GM12872 (cell line): ENCODE measurements around the gene HAPLN1.
A peak's percentile ranks its signal among the peaks of the same experiment; 100 is the strongest.

Source experiments
- TF ChIP-seq, protein P1 (sequence below): IDR thresholded peaks from 3 replicates; pipeline ENCODE4 v1.5.1; 2011; ENCODE audit warnings: low read depth, mild to moderate bottlenecking, low read length, moderate library complexity; ENCODE audit not compliant: insufficient read depth

The HAPLN1 gene

DNA sequence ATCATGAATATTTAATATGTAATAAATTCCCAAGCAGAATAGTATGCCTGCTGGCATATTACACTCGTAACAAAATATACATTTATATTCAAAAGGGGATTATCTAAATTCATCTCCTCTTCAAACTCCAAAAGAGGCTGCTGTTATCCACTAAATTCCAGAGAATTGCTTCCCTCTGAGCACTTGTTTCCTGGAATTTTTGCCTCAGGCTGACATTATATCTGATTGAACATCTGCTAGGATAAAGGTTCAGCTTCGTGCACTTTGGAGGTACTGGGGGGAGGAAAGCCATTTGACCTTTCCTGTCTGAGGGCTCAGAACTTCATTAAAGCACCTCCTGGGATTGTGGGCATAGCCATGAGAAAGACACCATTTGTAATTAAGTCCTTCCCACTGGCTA lies 4.3 kb upstream of the HAPLN1 start:
- TF ChIP-seq, protein P1, sequence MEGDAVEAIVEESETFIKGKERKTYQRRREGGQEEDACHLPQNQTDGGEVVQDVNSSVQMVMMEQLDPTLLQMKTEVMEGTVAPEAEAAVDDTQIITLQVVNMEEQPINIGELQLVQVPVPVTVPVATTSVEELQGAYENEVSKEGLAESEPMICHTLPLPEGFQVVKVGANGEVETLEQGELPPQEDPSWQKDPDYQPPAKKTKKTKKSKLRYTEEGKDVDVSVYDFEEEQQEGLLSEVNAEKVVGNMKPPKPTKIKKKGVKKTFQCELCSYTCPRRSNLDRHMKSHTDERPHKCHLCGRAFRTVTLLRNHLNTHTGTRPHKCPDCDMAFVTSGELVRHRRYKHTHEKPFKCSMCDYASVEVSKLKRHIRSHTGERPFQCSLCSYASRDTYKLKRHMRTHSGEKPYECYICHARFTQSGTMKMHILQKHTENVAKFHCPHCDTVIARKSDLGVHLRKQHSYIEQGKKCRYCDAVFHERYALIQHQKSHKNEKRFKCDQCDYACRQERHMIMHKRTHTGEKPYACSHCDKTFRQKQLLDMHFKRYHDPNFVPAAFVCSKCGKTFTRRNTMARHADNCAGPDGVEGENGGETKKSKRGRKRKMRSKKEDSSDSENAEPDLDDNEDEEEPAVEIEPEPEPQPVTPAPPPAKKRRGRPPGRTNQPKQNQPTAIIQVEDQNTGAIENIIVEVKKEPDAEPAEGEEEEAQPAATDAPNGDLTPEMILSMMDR: no peak

DNA sequence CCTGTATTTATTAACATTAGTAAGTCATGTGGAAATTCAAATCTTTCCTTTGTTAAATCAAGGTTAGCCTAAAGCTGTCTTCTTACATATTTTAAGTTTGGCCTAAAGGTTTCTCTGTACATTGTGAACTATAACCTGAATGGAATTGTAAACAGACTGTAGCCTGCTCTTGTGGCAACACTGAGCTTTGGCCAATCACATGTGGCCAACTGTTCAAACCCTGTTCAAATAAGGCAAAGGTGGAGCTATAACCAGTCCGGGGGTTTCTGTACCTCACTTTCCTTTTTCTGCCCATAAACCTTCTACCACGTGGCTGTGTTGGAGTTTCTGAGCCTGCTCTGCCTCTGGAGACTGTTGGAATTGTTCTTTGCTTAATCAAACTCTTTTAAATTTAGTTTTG lies 3.3 kb upstream of the HAPLN1 start:
- TF ChIP-seq, protein P1: no peak

DNA sequence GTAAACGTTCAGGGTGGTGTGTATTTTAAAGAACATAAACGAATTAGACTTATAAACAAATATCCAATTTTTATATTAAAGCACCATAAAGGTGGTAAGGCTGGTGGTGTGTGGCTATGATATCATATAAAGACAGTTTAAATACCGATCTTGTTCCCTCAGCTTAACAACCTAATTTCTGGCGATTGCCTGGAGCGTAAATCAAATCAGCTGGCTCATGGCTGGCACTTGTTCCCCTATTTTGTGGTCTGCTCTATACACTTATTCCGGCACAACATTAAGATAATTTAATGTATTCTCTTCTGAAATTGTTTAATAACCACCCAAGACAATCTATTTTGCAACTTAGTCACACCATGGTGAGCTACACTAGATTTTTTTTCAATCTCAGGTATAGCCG lies 2.4 kb upstream of the HAPLN1 start:
- TF ChIP-seq, protein P1: no peak

DNA sequence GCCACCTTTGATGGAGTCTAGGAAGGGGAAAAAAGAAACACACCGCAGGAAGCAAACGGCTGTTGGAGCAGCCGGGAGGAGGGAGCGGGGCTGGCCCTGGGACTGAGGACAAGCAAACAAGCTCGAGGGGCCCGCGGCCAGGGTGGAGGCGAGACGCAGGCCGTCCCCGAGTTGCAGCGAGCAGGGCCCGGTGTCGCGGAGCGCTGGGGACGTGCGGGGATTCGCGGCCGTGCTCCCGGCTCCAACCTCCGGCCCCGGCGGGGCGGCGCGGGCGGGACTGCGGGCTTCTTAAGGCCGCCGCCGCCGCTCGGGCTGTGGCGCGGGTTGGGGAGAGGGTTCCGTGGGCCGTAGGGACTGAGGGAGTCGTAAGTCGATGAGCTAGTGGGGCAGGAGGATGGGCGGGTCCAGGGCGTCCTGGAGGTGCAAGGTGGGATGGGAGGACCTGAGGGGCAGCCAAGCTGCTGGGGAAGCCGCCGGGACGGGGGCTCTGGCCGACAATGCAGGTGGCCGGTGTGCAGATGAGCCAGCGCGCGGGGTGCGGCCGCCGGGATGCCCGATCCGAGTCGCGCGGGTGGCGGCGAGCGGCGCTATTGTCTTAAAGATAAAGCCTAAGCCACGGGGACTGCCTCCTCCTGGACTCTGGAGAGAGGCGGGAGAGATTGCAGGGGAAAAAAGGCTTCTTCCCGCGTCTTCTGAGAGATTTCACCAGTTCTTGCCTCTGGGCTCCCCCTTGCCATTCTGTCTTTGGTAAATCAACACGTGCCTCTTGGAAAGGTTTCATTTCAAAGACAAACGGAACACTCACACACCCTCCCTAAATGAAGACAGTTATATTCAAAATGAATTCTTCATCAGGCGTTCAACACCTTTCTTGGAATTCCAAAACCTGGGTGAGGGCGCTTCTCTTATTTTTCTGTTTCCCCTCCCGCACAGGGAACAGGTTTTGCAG lies 1.6 kb upstream of the HAPLN1 start:
- TF ChIP-seq, protein P1: 0 out of 3 replicates have a peak, but pooled peaks have one; percentile 6

DNA sequence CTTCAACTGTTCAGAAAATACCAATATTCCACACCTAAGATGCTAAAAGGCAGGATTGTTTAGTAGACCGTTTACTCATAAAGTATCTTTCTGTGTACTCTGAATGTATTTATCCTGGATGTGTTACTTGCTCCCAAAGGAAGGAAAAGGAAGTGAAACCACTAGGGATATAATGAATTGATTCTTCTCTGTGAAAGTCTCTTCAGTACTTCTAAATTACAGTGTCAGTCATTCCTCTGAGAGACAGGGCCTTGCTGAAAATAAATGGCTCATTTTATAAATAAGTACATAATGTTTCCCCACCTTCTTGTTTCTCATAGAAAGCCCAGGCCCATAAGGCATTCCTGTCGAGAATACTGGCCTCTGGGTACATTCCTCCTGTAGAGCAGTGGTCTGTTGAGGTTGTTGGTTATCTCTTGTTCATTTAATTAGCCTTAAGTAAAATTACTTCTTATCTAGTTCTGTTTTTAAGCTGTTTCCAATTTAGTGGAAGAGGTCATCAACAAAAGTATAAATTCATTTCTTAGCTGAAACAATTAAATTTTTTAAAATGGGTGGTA lies 1.6 kb downstream of the HAPLN1 start:
- TF ChIP-seq, protein P1: no peak

DNA sequence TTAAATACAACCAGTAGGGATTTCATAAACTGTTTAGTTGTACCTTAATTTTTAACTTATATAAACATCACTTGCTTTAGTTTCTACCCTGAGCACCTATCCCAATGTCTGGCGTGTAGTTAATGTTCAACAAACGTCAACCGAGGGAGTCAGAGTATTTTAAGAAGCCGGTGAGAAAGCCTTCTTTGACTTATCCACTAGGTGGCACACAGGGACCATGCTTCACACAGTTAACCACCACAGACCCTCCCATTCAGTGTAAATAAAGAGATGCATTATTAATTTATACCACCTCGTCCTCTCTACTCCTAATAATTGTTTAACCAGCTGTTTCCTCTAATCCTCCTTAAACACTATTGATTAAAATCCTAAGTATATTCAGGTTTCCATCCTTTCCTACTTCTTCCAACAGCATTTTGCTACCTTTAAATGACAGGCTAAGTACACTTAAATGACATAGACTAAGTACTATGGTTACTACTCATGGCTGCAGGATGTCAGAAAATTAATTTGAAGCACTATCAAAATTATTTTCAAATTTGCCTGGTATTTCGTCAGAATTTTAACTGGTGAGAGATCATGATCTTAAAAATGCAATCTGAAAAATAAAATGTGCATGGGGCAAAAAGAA lies 2.3 kb downstream of the HAPLN1 start:
- TF ChIP-seq, protein P1: peak; percentile 81
